PFSK-1 (cell line): ENCODE results near the gene NUDCD2. TPM values are rescaled to one million over a fixed set of nuclear protein-coding genes. Genes with fewer than 3 reads are reported as not detected.

Source experiments
- FOXP2 ChIP-seq: optimal IDR thresholded peaks from 2 replicates; pipeline ENCODE3; 2011; ENCODE audit warnings: borderline replicate concordance, control low read depth, inconsistent platforms; ENCODE audit not compliant: insufficient read depth; ENCODE audit errors: extremely low read length, extremely low read depth
- POLR2AphosphoS5 ChIP-seq: IDR thresholded peaks from 2 replicates; pipeline ENCODE4 v1.6.1; 2012; ENCODE audit warnings: low read depth, mild to moderate bottlenecking, control low read depth, low read length, moderate library complexity
- SIN3A ChIP-seq: IDR thresholded peaks from 2 replicates; pipeline ENCODE4 v1.6.1; 2012; ENCODE audit warnings: mild to moderate bottlenecking, low read length, moderate library complexity, borderline replicate concordance; ENCODE audit not compliant: insufficient read depth
- TAF1 ChIP-seq: IDR thresholded peaks from 2 replicates; pipeline ENCODE4 v1.6.1; 2012; ENCODE audit warnings: low read length, control low read depth, borderline replicate concordance; ENCODE audit not compliant: insufficient read depth
- polyA plus RNA-seq: library from polyadenylated mRNA; unstranded; fragments of >200 nt; gene quantifications from one replicate; pipeline ENCODE4 v1.2.1, GENCODE V29; 2012; ENCODE audit warnings: low read depth, missing spikeins; ENCODE audit not compliant: insufficient read length
- TF ChIP-seq, protein P1 (sequence below), 2 experiments: IDR thresholded peaks; 2 replicates each; pipeline versions ENCODE4 v1.6.1 to v1.8.0; 2011 to 2012; ENCODE audit warnings: low read depth in 2 of 2, low read length in 2 of 2, control low read depth in 1 of 2, inconsistent platforms in 1 of 2, mild to moderate bottlenecking in 1 of 2, moderate library complexity in 1 of 2; ENCODE audit not compliant: insufficient read depth in 1 of 2

NUDCD2 gene, protein sequence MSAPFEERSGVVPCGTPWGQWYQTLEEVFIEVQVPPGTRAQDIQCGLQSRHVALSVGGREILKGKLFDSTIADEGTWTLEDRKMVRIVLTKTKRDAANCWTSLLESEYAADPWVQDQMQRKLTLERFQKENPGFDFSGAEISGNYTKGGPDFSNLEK
- 39.6 TPM for polyA plus RNA-seq

DNA sequence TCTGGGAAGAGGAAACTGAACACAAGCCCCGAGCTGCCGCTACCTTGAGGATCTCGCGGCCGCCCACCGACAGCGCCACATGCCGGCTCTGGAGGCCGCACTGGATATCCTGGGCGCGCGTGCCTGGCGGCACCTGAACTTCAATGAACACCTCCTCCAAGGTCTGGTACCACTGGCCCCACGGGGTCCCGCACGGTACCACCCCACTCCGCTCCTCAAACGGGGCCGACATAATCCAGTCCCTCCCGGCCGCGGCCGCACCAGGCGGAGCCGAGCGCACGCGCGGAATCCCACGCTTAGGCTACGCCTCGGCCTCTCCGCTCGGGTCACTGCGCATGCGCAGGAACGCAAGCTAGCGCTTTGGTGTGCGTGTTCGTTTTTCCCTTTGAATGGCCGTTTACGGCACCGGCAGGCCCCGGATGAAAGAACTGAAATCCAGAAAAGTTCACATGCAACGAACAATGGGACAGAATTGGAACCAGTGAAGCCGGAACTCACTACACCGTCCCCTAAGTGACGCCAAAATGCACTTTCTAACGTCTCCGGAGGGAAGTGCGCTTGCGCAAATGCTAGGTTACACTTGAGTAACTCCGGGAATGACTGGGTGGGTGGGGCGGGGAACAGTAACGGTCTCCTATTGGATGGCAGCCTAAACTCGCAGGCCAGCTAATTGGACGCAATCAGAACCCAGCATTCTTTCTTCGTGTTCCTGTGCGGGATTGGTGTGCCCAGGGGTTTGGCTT lies at the start of gene NUDCD2:
Gene NUDCD2 (minus strand): TSS at position 284 of the 743 bp plus-strand sequence. CDS start 52 bp downstream, at position 232.
- TF ChIP-seq TAF1, result peak; percentile 63; the same call in 1 of the 2 replicates
- TF ChIP-seq, protein P1, sequence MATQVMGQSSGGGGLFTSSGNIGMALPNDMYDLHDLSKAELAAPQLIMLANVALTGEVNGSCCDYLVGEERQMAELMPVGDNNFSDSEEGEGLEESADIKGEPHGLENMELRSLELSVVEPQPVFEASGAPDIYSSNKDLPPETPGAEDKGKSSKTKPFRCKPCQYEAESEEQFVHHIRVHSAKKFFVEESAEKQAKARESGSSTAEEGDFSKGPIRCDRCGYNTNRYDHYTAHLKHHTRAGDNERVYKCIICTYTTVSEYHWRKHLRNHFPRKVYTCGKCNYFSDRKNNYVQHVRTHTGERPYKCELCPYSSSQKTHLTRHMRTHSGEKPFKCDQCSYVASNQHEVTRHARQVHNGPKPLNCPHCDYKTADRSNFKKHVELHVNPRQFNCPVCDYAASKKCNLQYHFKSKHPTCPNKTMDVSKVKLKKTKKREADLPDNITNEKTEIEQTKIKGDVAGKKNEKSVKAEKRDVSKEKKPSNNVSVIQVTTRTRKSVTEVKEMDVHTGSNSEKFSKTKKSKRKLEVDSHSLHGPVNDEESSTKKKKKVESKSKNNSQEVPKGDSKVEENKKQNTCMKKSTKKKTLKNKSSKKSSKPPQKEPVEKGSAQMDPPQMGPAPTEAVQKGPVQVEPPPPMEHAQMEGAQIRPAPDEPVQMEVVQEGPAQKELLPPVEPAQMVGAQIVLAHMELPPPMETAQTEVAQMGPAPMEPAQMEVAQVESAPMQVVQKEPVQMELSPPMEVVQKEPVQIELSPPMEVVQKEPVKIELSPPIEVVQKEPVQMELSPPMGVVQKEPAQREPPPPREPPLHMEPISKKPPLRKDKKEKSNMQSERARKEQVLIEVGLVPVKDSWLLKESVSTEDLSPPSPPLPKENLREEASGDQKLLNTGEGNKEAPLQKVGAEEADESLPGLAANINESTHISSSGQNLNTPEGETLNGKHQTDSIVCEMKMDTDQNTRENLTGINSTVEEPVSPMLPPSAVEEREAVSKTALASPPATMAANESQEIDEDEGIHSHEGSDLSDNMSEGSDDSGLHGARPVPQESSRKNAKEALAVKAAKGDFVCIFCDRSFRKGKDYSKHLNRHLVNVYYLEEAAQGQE (IDR thresholded peaks at IDR 0.05; ENCODE audit: insufficient read depth in 1 of 2, low read depth in 2 of 2, low read length in 2 of 2), result no peak; a peak in 1 of 4 replicates
- TF ChIP-seq SIN3A, result no peak
- TF ChIP-seq POLR2AphosphoS5, result peak; percentile 76
- peak; percentile 64 for TF ChIP-seq FOXP2

DNA sequence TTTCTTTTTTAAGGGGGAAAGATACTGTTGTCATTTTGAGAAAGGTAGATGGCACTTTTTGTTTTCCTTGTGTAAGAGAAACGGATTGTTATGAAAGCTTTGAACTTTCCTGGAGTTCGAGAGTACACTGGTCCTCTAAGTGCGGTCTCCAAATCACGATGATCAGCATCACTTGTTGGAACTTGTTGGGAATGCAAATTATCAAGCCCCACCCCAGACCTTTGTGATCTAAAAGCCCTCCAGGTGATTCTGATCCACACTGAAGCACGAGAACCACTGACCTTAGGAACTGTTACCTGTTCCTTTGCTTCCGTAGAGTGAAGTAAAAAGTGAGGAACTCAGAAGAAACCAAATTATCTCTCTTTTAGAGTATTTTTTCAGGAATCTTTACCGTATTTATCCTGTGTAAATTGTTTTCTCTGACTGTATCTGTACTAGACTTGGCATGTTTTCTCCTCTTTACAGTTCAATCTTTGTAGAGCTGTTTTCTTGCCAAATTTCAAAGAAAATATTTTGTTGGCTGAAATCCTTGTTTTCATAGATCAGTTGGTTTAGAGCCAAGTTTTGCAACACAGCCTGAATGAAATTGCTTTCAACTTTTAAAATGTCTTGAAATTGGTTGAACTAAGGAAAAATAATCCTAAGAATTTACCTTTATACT lies 49.5 kb upstream of the NUDCD2 start:
- TF ChIP-seq SIN3A (no peak), FOXP2 (no peak), TAF1 (no peak), POLR2AphosphoS5 (no peak)
- TF ChIP-seq, protein P1 (IDR thresholded peaks at IDR 0.05; ENCODE audit: insufficient read depth in 1 of 2, low read depth in 2 of 2, low read length in 2 of 2), result no peak

DNA sequence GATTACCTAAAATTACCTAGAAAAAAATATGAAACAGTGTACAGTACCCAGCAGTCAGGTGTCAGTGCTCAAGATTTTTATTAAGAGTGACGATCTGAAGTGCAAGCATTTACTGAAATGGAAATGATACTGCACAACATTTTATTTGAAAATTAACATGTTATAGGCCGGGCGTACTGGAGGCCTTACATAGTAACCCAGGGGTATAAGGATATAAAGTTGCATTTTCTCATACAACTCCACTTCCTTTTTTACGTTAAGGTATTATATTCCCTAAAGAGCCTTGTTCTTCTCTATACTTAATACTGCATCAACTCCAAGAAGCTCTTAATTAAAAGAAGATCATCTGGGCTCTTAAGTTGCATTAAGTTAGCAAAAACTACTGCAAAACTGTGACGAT lies 48.9 kb upstream of the NUDCD2 start:
- TF ChIP-seq FOXP2 (no peak), SIN3A (no peak), POLR2AphosphoS5 (no peak), TAF1 (no peak)
- TF ChIP-seq, protein P1 (IDR thresholded peaks at IDR 0.05; ENCODE audit: insufficient read depth in 1 of 2, low read depth in 2 of 2, low read length in 2 of 2), result no peak

DNA sequence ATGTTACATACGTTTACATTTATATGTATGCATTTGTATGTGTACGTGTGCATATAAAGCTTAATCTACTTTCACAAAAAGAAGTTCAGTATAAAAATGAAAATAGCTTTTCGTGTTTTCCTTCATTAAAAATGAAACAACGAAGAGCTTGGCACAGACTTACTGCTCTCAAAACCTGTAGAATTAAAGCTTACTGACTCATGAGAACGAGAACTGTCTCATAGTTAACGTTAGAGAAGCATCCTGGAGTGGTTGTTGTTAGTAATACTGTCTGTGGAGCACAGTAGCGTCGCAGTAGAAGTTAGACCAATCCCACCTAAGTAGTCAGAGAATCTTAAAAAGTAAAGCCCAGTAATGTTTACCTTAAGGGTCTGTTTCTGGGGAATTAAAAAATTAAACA lies 46.8 kb upstream of the NUDCD2 start:
- TF ChIP-seq TAF1 (no peak), POLR2AphosphoS5 (no peak), SIN3A (no peak), FOXP2 (no peak)
- TF ChIP-seq, protein P1 (IDR thresholded peaks at IDR 0.05; ENCODE audit: insufficient read depth in 1 of 2, low read depth in 2 of 2, low read length in 2 of 2), result no peak
